Measurements from ENCODE around the gene WDR1.

WDR1 gene

DNA sequence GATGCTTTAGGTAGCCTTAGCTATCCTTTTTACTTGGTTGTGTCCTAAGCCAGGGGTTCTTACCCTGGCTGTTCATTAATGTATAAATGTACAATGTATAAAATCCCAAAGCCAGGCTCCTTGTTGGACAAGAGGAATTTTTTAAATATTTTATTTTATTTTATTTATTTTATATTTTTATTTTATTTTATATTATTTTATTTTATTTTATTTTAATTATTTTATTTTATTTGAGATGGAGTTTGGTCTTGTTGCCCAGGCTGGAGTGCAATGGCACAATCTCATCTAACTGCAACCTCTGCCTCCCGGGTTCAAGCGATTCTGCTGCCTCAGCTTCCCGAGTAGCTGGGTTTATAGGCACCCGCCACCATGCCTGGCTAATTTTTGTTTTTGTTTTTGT lies 87.2 kb downstream of the WDR1 start:
- H3K27ac ChIP-seq (ENCODE audit: low read depth, low read length, poor library complexity, severe bottlenecking), result no peak overlapping the region
- no peak overlapping the region for H3K4me2 ChIP-seq (ENCODE audit: low read length)
- no peaks in the 10 kb centered on the region for H3F3A ChIP-seq (ENCODE audit: insufficient read depth, low read length)
- H4K20me1 ChIP-seq (ENCODE audit: insufficient read depth, low read length), result no peaks in the 10 kb centered on the region
- TF ChIP-seq, protein P1, sequence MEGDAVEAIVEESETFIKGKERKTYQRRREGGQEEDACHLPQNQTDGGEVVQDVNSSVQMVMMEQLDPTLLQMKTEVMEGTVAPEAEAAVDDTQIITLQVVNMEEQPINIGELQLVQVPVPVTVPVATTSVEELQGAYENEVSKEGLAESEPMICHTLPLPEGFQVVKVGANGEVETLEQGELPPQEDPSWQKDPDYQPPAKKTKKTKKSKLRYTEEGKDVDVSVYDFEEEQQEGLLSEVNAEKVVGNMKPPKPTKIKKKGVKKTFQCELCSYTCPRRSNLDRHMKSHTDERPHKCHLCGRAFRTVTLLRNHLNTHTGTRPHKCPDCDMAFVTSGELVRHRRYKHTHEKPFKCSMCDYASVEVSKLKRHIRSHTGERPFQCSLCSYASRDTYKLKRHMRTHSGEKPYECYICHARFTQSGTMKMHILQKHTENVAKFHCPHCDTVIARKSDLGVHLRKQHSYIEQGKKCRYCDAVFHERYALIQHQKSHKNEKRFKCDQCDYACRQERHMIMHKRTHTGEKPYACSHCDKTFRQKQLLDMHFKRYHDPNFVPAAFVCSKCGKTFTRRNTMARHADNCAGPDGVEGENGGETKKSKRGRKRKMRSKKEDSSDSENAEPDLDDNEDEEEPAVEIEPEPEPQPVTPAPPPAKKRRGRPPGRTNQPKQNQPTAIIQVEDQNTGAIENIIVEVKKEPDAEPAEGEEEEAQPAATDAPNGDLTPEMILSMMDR (IDR thresholded peaks at IDR 0.05; ENCODE audit: low read length), result no peak
- no peak for TF ChIP-seq EZH2 (IDR thresholded peaks at IDR 0.05; ENCODE audit: borderline replicate concordance, low read length)
- H3K9me3 ChIP-seq (ENCODE audit: low read length), result no peaks in the 10 kb centered on the region
- H3K79me2 ChIP-seq (ENCODE audit: insufficient read depth, low read length), result no peaks in the 10 kb centered on the region
- H3K9me2 ChIP-seq (ENCODE audit: low read depth, low read length), result no peaks in the 10 kb centered on the region
- H3K36me3 ChIP-seq (ENCODE audit: insufficient read depth, low read length), result no peaks in the 10 kb centered on the region
- H3K4me1 ChIP-seq (ENCODE audit: insufficient read depth, low read length, severe bottlenecking), result no peaks in the 10 kb centered on the region
- no peak overlapping the region for H3K9ac ChIP-seq (ENCODE audit: low read length)
- H2AFZ ChIP-seq (ENCODE audit: low read length), result no peak overlapping the region
- no peaks in the 10 kb centered on the region for H3K27me3 ChIP-seq (ENCODE audit: insufficient read depth, low read length)
- no peak overlapping the region for H3K4me3 ChIP-seq (ENCODE audit: low read depth, low read length, poor library complexity, severe bottlenecking)

DNA sequence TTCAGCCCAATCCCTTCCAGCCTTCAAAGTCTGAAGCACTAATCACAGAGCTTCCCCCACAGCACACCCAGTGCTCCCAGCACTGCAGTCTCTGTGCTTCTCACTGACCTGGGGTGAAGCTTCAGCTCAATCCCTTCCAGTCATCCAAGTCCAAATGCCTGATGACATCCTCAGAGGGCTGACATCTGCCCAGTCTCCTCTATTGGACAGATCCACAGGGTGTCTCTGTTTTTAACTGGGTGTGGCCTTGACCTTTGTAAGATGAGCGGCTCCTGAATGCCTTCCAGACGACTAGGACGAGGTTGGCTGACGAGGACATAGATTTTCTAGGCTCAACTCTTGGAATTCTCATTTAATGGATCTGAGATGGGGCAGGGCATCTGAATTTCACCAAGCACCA lies 87.7 kb downstream of the WDR1 start:
- Histone ChIP-seq H3K79me2 (ENCODE audit: insufficient read depth, low read length) (no peaks in the 10 kb centered on the region), H3K9ac (ENCODE audit: low read length) (no peak overlapping the region)
- TF ChIP-seq EZH2 (IDR thresholded peaks at IDR 0.05; ENCODE audit: borderline replicate concordance, low read length), result no peak
- TF ChIP-seq, protein P1 (IDR thresholded peaks at IDR 0.05; ENCODE audit: low read length), result no peak

DNA sequence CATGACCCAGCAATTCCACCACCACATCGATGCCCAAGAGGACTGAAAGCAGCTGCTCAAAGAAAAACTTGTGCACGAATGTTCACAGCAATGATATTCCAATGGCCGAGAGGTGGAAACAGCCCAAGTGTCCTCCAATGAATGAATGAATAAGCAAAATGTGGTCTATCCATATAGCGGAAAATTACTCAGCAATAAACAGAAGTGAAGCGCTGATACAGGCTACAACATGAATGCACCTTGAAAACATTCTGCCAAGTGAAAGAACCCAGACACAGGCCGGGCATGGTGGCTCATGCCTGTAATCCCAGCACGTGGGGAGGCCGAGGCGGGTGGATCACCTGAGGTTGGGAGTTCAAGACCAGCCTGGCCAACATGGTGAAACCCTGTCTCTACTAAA lies 90.1 kb downstream of the WDR1 start:
- H3K4me2 ChIP-seq (ENCODE audit: low read length), result no peak overlapping the region
- no peaks in the 10 kb centered on the region for H4K20me1 ChIP-seq (ENCODE audit: insufficient read depth, low read length)
- no peaks in the 10 kb centered on the region for H3F3A ChIP-seq (ENCODE audit: insufficient read depth, low read length)
- H3K9ac ChIP-seq (ENCODE audit: low read length), result no peak overlapping the region
- no peak overlapping the region for H2AFZ ChIP-seq (ENCODE audit: low read length)
- H3K27me3 ChIP-seq (ENCODE audit: insufficient read depth, low read length), result no peaks in the 10 kb centered on the region
- TF ChIP-seq, protein P1 (IDR thresholded peaks at IDR 0.05; ENCODE audit: low read length), result no peak
- no peaks in the 10 kb centered on the region for H3K4me1 ChIP-seq (ENCODE audit: insufficient read depth, low read length, severe bottlenecking)
- H3K27ac ChIP-seq (ENCODE audit: low read depth, low read length, poor library complexity, severe bottlenecking), result no peak overlapping the region
- H3K79me2 ChIP-seq (ENCODE audit: insufficient read depth, low read length), result no peaks in the 10 kb centered on the region
- H3K9me3 ChIP-seq (ENCODE audit: low read length), result no peaks in the 10 kb centered on the region
- H3K36me3 ChIP-seq (ENCODE audit: insufficient read depth, low read length), result no peaks in the 10 kb centered on the region
- H3K9me2 ChIP-seq (ENCODE audit: low read depth, low read length), result no peaks in the 10 kb centered on the region
- H3K4me3 ChIP-seq (ENCODE audit: low read depth, low read length, poor library complexity, severe bottlenecking), result no peak overlapping the region

More for the DNA sequence above, 87.7 kb downstream of the WDR1 start:
- Histone ChIP-seq H3K36me3 (ENCODE audit: insufficient read depth, low read length) (no peaks in the 10 kb centered on the region), H3K4me1 (ENCODE audit: insufficient read depth, low read length, severe bottlenecking) (no peaks in the 10 kb centered on the region), H3K9me3 (ENCODE audit: low read length) (no peaks in the 10 kb centered on the region), H3K27ac (ENCODE audit: low read depth, low read length, poor library complexity, severe bottlenecking) (no peak overlapping the region), H3F3A (ENCODE audit: insufficient read depth, low read length) (no peaks in the 10 kb centered on the region), H3K4me2 (ENCODE audit: low read length) (no peak overlapping the region), H4K20me1 (ENCODE audit: insufficient read depth, low read length) (no peaks in the 10 kb centered on the region), H2AFZ (ENCODE audit: low read length) (no peak overlapping the region), H3K27me3 (ENCODE audit: insufficient read depth, low read length) (no peaks in the 10 kb centered on the region), H3K4me3 (ENCODE audit: low read depth, low read length, poor library complexity, severe bottlenecking) (no peak overlapping the region), H3K9me2 (ENCODE audit: low read depth, low read length) (no peaks in the 10 kb centered on the region)

Measured in OCI-LY1 (cell line).